Muscle layer of duodenum (tissue), 2 donors: ENCODE results near the gene C1orf232.

ENCODE experiments used
- H3K27ac ChIP-seq: one replicate; pipeline ENCODE4 v1.7.0; 2013; ENCODE audit warnings: mild to moderate bottlenecking, low read length
- H3K27me3 ChIP-seq: one replicate; pipeline ENCODE4 v1.7.0; 2013; ENCODE audit warnings: low read depth, mild to moderate bottlenecking, control low read depth, low read length
- H3K36me3 ChIP-seq, 2 donors: one replicate each; pipeline ENCODE4 v1.7.0; 2013; ENCODE audit warnings: low read length in 2 of 2, control low read depth in 1 of 2, mild to moderate bottlenecking in 1 of 2; ENCODE audit not compliant: insufficient read depth in 2 of 2, control insufficient read depth in 1 of 2
- H3K4me1 ChIP-seq, 2 donors: one replicate each; pipeline ENCODE4 v1.7.0; 2013; ENCODE audit warnings: low read length in 2 of 2, mild to moderate bottlenecking in 2 of 2, control low read depth in 1 of 2, moderate library complexity in 1 of 2; ENCODE audit not compliant: insufficient read depth in 2 of 2, control insufficient read depth in 1 of 2
- H3K4me3 ChIP-seq, 2 donors: one replicate each; pipeline ENCODE4 v1.7.0; 2013; ENCODE audit warnings: low read length in 2 of 2, low read depth in 1 of 2, mild to moderate bottlenecking in 1 of 2
- H3K9me3 ChIP-seq, 2 donors: one replicate each; pipeline ENCODE4 v1.7.0; 2013; ENCODE audit warnings: low read length in 2 of 2, control low read depth in 1 of 2, mild to moderate bottlenecking in 1 of 2; ENCODE audit not compliant: control insufficient read depth in 1 of 2
- donor health status: healthy.

The C1orf232 gene

GRCh38 chr1:26190373-26190987 is 21.7 kb upstream of the C1orf232 start, which contains the start of gene CATSPER4:
Gene CATSPER4 (plus strand): TSS chr1:26190602. CDS start chr1:26190628, 26 bp downstream.
- no peaks in the 10 kb centered on the region for H3K27me3 ChIP-seq
- no peaks in the 10 kb centered on the region for H3K36me3 ChIP-seq
- no peak within 1 kb of the TSS for H3K4me3 ChIP-seq
- no peaks in the 10 kb centered on the region for H3K9me3 ChIP-seq
- no peaks in the 10 kb centered on the region for H3K4me1 ChIP-seq
- H3K27ac ChIP-seq = no peak within 1 kb of the TSS

GRCh38 chr1:26189751-26190275 is 21.1 kb upstream of the C1orf232 start:
- H3K4me1 ChIP-seq = no peaks in the 10 kb centered on the region
- H3K4me3 ChIP-seq = no peak overlapping the region
- H3K36me3 ChIP-seq = no peaks in the 10 kb centered on the region
- H3K9me3 ChIP-seq = no peaks in the 10 kb centered on the region
- no peaks in the 10 kb centered on the region for H3K27me3 ChIP-seq
- no peak overlapping the region for H3K27ac ChIP-seq

GRCh38 chr1:26189331-26189730 is 20.6 kb upstream of the C1orf232 start:
- no peaks in the 10 kb centered on the region for H3K36me3 ChIP-seq
- no peak overlapping the region for H3K4me3 ChIP-seq

DNA sequence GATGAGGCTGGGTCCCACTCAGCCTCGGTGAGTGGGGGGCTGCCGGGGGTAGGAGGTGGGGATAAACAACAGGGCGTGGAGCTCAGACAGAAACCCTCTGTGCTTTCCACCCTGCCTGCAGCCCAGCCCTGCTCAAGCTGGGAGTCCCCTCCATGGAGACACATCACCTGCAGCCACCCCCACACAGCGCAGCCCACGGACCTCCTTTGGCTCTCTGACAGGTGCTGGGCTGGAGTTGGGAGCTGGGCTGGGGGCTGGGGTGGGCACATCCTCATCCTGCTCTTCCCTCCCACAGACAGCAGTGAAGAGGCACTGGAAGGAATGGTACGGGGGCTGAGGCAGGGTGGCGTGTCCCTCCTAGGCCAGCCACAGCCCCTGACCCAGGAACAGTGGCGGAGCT is 19.7 kb upstream of the C1orf232 start:
- no peaks in the 10 kb centered on the region for H3K36me3 ChIP-seq
- no peaks in the 10 kb centered on the region for H3K27me3 ChIP-seq
- H3K27ac ChIP-seq = no peak overlapping the region
- no peaks in the 10 kb centered on the region for H3K9me3 ChIP-seq
- H3K4me3 ChIP-seq = no peak overlapping the region
- no peaks in the 10 kb centered on the region for H3K4me1 ChIP-seq

More at GRCh38 chr1:26189331-26189730, 20.6 kb upstream of the C1orf232 start:
- no peaks in the 10 kb centered on the region for H3K9me3 ChIP-seq
- H3K4me1 ChIP-seq = no peaks in the 10 kb centered on the region
- no peaks in the 10 kb centered on the region for H3K27me3 ChIP-seq
- H3K27ac ChIP-seq = no peak overlapping the region

GRCh38 chr1:26187882-26188281 is 19.1 kb upstream of the C1orf232 start:
- no peaks in the 10 kb centered on the region for H3K4me1 ChIP-seq
- H3K4me3 ChIP-seq = no peak overlapping the region
- no peaks in the 10 kb centered on the region for H3K9me3 ChIP-seq
- H3K36me3 ChIP-seq = no peaks in the 10 kb centered on the region
- H3K27ac ChIP-seq = no peak overlapping the region
- no peaks in the 10 kb centered on the region for H3K27me3 ChIP-seq

DNA sequence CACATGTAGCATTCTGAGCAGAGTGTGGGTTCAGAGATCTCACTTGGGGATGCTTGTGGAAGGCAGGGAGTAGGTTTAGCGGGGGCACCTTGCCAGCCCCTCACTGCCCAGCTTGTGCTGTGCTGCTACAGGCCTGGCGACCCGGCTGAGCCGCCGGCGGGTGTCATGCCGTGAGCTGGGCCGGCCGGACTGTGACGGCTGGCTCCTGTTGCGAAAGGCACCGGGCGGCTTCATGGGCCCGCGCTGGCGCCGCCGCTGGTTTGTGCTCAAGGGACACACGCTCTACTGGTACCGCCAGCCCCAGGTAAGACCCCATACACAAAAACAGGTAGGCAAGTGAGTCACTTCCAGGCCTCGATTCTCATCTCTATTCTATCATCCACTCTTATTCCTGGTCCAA is 16.1 kb upstream of the C1orf232 start:
- Histone ChIP-seq H3K4me3 (no peak overlapping the region), H3K27ac (no peak overlapping the region), H3K36me3 (no peaks in the 10 kb centered on the region), H3K4me1 (no peaks in the 10 kb centered on the region), H3K9me3 (no peaks in the 10 kb centered on the region), H3K27me3 (no peaks in the 10 kb centered on the region)

GRCh38 chr1:26184086-26184485 is 15.3 kb upstream of the C1orf232 start:
- H3K36me3 ChIP-seq = no peaks in the 10 kb centered on the region
- H3K27ac ChIP-seq = no peak overlapping the region

DNA sequence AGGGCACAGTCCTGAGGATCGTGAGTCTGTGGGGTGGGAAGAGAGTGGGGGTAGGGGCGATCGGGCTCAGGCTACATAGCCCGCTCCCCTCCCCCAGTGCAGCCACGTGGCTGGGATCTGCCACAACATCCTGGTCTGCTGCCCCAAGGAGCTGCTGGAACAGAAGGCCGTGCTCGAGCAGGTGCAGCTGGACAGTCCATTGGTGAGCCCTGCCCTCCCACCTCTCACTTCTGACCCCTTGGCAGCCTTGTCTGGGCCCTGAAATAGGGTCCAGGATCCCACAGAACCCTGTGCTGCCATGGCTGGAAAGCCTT is 13.6 kb upstream of the C1orf232 start:
- Histone ChIP-seq H3K27me3 (no peaks in the 10 kb centered on the region), H3K4me1 (no peaks in the 10 kb centered on the region), H3K36me3 (no peaks in the 10 kb centered on the region), H3K4me3 (no peak overlapping the region), H3K9me3 (no peaks in the 10 kb centered on the region), H3K27ac (no peak overlapping the region)

More at GRCh38 chr1:26184086-26184485, 15.3 kb upstream of the C1orf232 start:
- Histone ChIP-seq H3K4me3 (no peak overlapping the region), H3K4me1 (no peaks in the 10 kb centered on the region), H3K27me3 (no peaks in the 10 kb centered on the region), H3K9me3 (no peaks in the 10 kb centered on the region)

DNA sequence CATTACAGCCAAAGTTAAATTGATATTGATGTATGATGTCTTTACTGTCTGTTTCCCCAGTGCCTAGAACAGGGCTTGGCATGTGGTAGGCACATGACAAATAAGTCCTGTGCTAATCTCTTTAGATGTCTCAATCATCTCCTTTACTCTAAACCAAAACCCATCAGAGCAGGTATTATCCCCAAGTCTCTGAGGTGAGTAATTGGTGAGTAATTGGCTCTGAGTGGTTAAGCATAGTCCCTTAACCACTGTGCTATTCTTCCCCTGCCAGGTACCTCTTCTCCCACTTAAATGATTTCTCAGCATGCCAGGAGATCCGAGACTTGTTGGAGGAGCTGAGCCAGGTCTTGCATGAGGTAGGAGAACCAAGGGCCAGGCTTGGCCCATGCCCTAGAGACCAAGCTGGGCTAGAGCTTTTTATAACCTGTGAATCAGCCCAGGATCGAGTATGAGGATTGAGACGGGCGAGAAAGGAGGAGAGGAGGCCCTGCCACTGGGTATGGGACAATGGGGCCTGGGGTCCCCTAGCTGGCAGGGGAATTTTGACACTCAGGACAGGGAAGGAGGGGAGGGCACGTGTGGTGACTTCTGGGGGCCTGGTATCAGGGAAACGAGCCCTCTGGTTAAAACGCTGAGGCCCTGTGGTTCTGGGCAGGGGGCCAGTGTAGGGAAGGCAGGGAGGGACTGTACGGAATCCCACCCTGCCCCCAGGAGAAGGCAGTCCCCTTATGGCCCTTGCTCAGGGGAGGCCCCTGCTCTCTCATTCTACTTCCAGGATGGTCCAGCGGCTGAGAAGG is 13.0 kb upstream of the C1orf232 start:
- Histone ChIP-seq H3K36me3 (no peaks in the 10 kb centered on the region), H3K27me3 (no peaks in the 10 kb centered on the region), H3K27ac (no peak overlapping the region)

DNA sequence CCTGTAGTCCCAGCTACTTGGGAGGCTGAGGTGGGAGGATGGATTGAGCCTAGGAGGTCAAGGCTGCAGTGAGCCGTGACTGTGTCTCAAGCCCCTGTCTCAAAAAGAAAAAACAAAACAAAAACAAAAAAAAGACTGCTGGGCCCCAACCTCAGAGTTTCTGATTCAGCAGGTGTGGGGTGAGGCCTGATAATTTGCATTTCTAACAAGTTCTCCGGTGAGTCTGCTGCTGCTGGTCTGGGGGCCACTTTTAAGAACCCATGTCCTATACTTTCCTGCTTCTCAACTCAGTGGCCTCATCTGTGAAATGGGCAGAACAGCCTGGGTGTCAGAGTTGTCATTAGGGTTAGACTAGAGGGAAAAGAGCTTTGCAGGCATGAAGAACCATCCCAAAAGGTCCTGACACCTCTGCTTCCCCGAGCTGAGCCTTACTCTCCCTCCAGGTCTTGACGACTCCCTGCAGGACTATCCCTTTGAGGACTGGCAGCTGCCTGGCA is 11.3 kb upstream of the C1orf232 start:
- Histone ChIP-seq H3K36me3 (no peaks in the 10 kb centered on the region), H3K4me1 (no peaks in the 10 kb centered on the region), H3K27me3 (no peaks in the 10 kb centered on the region), H3K27ac (no peak overlapping the region), H3K4me3 (no peak overlapping the region), H3K9me3 (no peaks in the 10 kb centered on the region)

More for the DNA sequence above, 13.0 kb upstream of the C1orf232 start:
- Histone ChIP-seq H3K4me3 (no peak overlapping the region), H3K4me1 (no peaks in the 10 kb centered on the region), H3K9me3 (no peaks in the 10 kb centered on the region)

DNA sequence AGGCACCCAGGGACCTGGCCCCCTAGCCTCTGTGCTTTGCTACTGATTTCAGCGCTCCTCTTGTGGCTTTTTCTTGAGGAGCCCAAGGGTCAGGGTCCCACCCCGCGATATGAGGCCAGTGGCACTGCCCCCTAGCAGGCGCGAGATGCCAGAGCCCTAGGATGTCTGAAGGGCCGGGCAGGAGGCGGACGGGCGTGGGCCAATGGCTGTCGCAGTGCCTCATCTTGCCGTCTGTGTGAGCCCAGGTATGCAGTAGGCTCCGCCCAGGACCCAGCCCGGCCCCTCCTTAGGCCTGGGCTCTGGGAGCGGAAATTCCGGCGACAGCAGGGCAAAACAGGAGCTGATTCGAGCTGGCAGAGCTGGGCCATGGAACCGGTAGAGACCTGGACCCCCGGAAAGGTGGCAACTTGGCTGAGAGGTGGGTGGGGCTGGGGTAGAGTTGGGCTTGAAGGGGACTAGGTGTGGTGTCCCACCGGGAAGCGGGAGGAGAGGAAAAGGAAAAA is 8.5 kb upstream of the C1orf232 start, which contains the start of gene CNKSR1:
CNKSR1 (plus strand) TSS at position 310 of the 503 bp plus-strand sequence; CDS start at position 367, 57 bp downstream.
- Histone ChIP-seq H3K27me3 (no peaks in the 10 kb centered on the region), H3K4me3 (no peak within 1 kb of the TSS), H3K36me3 (no peaks in the 10 kb centered on the region), H3K27ac (no peak within 1 kb of the TSS), H3K4me1 (no peaks in the 10 kb centered on the region), H3K9me3 (no peaks in the 10 kb centered on the region)
